ENCODE results near the gene DHX38.

DHX38 gene

DNA sequence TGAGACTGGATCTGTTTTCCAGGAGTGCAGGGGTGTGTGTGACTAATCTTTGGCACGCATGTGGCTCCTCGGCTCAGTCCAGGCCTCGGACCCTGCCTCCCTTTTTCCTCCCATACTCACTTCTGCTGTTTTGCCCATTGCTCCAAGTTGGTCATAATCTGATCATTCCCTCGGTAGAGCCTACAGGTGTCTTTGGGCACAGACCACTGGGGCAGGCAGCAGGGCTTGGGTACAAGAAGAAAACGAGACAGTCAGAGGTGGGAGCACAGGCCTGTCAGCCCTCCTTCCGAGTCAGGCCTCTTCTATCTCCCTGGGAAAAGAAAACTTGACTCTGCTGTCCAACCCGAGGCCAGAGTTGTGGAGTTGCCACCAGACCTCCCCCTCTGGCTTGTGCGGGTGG lies 29.8 kb downstream of the DHX38 start:
- no peak for DNase-seq

DNA sequence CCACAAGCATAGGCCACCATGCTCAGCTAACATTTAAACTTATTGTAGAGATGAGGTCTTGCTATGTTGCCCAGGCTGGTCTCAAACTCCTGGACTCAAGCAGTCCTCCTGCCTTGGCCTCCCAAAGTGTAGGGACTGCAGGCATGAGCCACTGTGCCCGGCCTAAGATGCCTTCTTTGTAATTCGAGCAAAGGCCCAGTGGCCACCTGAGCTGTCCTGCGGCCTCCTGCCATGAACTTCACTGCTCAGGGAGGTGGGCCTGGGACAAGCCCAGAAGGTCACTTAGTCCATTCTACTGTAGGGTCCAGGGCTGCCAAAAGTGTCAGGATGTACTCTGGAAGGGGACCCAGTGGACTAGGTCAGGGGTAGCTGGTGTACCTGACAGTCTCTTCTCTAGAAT lies 30.5 kb downstream of the DHX38 start:
- no peak for DNase-seq

DNA sequence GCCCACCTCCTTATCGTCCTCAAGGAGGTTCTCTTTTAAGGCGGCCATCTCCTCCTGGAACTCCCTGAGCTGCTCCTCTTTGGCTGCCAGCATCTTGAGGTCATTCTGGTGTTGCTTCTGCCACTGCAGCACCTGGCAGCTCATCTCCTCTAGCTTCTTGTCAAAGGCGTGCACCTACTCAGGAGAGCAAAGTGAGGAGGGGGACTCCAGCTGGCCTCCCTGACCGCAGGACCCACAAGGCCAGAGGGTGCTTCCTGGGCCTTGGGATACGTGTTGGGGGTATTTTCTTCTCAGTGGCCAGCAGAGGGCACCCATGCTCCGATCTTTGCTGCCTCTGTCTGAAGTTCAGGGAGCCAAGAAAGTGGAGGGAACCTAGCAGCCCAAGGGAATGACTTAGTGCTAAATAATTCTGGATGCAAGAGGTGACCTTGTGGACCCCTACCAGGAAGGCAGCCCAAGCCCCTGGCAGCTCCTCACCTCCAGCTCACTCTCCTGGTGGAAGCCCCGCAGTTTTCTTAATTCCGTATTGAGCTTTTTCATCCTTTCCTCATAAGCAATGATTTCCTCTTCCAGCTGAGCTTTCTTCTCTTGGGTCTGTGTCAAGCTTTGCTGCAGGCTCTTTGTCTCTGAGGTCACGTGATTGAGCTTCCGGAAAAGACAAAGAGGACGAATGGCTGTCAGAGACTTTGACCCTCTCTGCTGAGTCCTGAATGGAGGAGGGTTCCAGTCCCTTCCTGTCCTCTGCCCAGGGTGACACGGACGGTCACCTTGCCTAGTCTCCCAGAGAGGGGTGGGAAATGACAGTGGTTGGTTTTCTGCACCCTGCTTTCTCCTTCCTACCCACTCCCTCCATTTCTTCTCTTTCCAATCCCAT lies 31.4 kb downstream of the DHX38 start:
- peak; percentile 83 for DNase-seq

DNA sequence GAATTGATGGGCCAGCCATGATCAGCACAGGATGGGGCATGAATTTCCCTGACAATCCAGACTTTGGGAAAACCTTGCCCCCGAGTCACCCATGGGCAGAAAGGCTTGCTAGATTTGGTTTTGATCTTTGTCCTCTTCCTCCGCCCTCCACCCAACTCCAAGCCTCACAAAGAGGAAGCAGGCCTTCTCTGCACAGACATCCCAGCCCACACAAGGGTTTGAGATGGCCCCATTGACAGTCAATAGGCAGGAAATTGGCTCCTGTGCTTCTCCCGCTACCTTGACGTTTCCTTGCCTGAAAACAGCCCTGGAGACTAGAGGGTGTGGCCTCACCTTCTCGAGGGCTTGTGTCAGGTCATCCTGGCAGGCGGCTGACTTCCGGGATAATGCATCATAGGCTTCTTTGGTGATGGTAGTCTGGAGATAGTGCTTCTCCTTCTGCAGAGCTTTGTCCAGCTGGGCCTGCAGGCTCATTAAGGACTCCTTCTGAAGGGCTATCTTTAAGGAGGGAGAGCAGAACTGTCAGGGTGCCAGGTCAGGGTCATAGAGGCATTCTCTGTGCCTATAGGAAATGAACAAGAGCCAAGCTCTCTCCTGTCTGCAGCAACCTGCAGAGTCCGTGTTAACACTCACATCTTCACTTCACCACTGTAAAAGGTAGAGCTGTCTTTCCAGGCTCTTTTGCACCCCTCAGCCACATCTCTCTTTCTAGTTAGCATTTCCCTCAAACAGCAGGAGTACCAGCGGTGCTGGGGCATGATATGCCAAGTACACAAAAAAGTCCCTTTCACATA lies 32.2 kb downstream of the DHX38 start:
- no peak for DNase-seq

DNA sequence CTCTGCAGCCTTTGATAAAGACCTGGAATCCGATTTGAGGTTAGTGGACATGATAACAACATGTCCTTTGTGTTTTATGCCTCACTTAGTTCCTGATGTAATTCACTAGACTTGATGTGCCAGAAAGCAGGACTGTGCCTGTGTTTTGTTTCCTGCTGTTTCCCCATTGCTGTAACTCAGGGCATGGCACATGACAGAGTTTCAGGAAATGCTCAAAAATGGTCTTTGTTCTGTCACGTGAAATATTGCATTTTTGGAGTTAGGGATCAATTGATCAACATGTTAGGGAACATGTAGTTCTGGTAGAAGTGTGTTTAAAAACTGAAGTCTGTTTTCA lies 32.8 kb downstream of the DHX38 start:
- DNase-seq: no peak

DNA sequence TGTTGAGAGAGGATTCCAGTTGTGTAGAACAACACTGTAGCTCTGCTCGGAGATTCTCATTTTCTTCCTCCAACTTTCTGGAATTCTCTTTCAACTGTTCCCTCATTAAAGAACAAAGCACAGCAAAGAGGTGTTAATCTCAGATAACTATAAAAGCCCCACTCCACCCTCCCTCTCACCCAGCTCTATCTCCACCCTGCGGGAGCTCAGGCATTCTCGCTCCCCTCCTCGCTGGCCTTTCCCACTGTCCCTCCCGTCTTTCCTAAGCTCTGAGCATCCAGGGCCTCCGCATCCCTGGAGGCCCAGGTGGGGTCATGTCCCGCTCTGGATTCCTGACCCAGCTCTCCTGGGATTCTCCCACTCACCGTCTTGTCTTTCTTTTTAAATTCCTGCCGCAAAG lies 35.1 kb downstream of the DHX38 start:
- no peak for DNase-seq

DNA sequence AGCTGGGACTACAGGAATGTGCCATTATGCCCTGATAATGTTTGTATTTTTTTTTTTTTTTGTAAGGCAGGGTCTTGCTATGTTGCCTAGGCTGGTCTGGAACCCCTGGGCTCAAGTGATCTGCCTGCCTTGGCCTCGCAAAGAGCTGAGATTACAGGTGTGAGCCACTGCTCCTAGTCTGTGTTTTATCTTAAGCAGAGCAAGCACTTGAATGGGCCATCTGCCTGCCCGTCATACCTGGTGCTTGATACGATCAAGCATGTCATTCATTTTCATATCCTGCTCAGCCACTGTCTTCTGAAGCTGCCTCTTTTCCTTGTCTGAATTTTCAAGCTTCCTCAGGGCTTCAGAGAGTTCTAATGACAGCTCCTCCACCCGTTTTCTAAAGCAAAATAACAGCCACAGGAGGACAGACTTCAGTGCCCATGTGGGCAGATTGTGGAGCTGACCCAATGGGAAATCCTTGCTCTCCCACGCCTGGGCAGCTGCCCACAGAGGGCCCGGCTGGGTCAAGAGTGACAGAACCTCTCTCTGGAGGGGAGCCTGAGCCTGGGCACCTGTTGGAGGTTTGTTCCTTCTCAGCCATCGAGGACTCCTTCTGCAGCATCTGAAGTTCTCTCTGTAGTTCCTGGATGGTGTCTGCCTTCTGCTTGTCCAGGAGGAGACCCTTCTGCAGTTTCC lies 36.5 kb downstream of the DHX38 start:
- DNase-seq: no peak

DNA sequence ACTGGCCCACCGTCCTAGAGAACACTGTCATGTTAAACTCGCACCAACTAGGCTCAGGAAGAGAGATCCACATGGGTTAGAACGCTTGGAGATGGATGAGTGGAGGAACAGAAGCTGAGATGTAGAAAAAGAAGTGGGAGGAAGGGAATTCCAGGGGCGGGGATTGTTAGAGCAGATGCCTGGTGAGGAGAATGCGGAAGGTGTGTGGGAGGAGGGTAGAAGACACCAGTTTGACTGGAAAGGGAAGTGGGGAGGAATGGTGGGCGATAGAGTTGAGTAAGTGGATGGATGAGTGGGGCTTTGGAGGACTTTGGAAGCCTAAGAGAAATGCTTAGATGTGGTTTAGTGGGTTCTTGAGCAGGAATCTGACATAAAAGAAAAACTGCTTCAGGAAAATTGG lies 37.4 kb downstream of the DHX38 start:
- no peak for DNase-seq

DNA sequence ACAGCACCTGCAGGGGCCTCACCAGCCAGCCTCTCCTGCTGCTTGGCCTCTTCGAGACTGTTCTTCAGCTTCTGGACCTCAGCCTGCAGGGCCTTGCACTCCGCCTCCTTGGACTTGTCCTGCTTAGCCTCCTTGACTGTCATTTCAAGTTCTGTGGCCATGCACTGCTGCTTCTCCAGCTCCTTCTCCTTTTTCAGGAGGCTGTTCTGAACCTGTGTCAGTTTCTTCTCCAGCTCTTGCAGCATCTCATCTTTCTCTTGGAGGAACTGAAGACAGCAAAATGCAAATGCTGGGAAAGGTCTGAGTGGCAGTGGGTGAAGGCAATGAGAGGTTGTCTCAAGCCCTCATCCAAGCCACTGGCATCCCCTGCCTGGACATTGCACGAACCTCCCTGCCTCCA lies 39.1 kb downstream of the DHX38 start:
- DNase-seq: no peak

DNA sequence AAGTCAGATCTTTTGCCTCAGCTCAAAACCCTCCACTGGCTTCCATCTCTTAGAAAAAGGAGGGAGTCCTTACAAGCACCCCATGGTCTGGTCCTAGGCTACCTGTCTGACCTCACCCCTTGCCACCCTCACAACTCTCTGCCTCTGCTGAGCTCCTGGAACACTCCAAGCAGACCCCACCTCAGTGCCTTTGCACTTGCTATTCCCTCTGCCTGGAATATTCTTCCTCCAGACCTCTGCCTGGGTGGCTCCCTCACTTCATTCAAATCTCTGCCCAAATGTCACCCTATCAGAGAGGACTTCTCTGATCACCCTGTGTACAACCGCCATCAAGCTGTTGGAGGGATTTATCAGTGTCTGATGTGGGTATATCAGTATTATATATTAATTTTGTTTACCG lies 40.9 kb downstream of the DHX38 start:
- DNase-seq: no peak

DNA sequence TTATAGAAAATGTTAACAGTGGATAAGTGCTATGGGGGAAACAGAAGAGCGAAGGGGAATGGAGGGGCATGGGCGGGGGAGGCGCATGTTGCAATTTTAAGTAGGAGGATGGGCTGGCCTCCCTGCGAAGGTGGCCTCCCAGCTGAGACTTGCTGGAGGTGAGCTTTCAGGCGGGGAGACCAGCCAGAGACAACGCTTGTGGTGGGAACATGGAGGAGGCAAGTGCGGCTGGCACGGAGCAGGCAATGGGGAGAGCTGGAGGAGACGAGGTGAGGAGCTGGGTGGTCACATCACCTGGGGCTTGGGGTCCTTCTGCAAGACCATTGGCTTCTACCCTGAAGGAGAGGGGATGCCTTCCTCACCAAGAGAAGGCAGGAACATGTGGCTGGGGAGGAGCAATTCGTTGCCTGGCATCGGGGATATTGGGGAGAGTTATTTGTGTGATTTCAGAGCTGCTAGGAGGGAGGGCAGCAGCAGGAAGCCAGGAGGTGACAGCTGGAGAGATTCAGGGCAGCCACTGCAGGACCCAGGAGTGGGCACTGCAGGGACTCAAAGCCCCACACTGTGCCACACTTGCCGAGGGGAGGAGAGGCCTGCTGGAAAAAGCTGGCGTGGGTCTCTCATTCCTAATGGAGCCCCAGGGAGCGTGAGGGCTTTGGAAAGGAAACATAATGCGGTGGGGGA lies 43.9 kb downstream of the DHX38 start:
- DNase-seq: no peak

DNA sequence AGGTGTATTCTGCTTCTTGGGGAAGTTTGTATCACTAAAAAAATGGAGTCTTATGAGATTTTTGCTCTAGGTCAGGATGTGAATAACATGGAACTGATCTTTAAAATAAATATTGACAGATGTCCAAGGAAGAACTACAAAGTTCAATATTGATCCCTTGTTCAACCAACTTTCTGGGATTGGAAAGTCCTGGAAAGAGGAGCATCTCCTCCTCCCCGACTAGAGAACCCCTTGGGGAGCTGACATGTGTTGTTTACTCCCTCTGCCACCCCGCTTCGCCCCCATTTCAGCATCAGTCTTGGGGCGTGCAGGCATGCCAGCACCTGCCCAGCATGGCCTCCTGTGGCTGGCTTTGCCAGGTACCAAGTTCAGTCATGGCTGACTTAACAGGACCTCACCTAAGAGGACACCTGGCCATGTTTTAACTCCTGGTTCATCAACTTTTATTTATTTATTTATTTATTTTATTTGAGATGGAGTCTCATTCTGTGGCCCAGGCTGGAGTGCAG lies 44.5 kb downstream of the DHX38 start:
- DNase-seq: no peak

DNA sequence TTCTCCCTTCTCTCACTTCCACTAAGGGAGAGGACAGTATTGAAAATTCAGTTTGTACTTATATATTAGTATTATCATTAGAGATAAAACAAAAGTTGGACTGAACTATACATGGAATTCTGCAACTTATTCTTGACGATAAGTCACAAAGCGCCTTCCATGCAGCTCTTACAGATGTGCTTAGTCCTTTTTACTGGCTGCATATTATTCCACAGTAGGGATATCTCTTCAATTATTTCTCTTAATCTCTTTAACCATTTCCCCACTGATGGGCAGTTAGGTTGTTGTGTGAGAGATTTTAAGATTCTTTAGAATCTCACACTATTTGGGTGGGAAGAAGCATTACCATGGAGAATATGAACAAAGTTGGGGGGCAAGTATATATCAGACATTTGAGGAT lies 46.3 kb downstream of the DHX38 start:
- DNase-seq: no peak

DNA sequence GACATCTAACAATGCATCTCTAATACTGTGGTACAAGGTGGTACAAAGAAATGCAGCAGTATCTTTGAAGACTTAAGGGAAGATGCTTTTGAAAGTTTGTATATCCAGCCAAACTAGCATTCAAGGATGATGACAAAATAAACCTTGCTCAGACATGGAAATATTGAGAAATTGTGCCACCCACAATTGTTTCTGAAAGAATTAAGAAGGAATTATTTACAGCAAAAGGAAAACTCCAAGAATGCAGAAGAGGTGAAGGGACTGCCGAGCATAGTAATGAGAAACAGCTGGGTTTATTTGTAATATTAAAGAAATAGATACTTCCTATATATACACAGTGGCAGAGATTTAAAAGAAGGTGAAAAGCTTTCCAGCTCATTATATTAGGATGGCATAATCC lies 48.8 kb downstream of the DHX38 start:
- DNase-seq: no peak

DNA sequence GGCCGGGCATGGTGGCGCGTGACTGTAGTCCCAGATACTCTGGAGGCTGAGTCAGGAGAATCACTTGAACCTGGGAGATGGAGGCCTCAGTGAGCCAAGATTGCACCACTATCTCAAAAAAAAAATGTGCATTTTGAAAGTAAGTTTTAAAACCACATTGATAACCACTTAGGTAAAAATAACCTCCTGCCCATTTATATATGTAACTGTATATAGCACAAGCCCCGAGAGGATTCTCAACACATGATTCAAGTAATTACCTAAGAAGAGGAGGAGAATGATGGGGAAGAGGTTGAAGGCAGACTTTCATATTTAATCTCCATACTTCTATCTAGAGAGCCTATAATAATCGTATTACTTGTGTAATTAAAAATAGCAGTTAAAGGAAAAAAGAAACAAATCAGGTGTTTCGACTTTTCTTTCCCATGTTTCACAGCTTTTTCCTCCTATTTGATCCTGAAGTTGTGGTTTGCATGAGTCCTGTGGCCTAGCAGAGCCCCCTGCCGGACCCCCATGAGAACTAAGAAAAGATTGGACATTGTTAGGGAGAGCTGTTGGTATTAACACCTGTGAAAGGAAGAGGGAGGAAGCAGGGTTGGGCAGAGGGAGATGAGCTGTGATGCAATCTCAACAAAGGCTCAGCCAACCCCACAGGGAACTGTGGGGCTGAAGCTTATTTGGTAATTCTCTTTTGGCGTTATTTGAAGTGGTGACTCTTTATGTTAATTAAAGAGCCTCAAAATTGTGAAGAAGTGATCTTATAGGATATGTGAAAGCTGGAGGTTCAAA lies 56.2 kb downstream of the DHX38 start:
- no peak for DNase-seq

DNA sequence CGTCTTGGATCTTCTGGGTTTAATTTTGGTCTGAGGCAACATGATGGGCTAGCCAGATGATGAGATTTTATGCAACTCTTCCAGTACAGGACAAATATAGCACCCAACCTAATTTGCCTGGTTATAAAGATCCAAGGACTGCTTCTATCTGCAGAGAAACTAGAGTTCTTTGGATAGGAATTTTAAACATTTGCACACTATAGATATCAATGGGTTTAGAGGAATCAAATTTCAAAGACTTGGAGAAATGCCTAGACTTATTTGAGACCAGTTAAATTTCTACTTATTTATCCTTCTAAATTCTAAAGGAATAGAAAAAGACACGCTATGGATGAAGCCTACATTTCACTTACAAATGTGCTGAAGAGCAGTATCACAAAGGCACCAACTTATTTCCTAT lies 65.7 kb downstream of the DHX38 start:
- DNase-seq: no peak

DNA sequence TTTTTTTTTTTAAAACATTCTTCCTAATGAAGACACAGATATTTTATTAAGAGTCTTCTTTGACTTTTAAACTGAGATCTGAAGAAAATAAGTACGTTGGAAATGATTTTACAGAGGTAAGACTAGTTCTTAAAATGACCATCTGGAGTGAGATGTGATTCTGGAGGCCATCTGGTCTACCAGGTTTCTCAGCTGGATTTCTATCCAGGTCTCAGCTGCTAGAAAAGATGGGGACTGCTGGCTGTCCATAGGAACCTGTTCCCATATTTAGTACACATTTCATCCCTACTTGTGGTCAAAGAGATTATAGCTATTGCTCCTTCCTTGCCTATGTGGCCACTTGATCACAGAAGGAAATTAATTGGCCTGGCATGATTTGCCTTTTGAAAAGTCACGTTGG lies 66.2 kb downstream of the DHX38 start:
- no peak for DNase-seq

DNA sequence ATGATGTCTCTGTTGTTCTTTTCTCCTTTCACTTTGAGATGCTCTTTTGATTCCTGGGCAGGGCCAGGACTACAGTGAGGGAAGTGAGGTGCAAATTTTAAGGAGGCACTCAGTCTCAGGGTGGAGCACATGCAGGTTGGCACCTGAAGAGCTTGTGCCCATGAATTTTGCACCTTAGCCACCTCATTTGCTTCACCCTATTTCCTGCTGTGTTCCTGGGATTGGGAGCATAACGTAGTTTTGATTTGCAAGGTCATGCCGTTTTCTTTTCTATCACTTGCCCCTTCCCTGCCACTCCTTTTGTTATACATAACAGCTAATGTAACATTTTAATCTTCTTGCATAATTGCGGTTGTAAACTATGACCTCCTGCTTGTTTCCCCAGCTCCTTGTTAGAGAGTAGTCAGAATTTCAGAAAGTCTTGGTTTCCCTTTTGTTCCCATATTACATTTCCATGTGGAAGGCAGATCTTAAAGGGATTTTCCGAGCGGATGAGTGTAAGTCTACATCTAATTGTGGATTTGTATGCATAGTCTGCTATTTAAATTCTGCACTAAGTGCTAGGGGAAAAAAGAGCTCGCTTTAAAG lies 68.6 kb downstream of the DHX38 start:
- no peak for DNase-seq
